IMR-90 (cell line): ENCODE measurements around the gene SCFD1. TPM values are rescaled to one million over a fixed set of nuclear protein-coding genes. Genes with fewer than 3 reads are reported as not detected.

Experiments
- ATAC-seq: fragments of 200-7000 bp; cut with Tn5 transposase; 2 replicates; pipeline ENCODE4 v1.9.1; 2020; ENCODE audit warnings: low read depth, mild to moderate bottlenecking, moderate library complexity
- BruUV-seq: library from RNA; stranded (reverse); fragments of 400-500 nt; replicated peaks from 2 replicates; lab custom pipeline; 2021; lab: Mats Ljungman, UMichigan
- CTCF ChIA-PET: fragments of 300-600 bp; formaldehyde crosslinking; extraction: SDS; loops from one replicate; lab custom pipeline; 2021; ENCODE audit warnings: antibody characterized with exemption; lab: Yijun Ruan, JAX
- POLR2A ChIA-PET: fragments of 300-600 bp; sonication (Branson Sonifier 250); formaldehyde crosslinking; loops from one replicate; lab custom pipeline; 2022; ENCODE audit warnings: antibody characterized with exemption; ENCODE audit not compliant: unreplicated experiment; lab: Charles Lee
- DNase-seq: peaks from one replicate; pipeline ENCODE4 v3.0.0; 2013
- H2AFZ ChIP-seq: replicated peaks from 2 replicates; pipeline ENCODE3; 2013; ENCODE audit warnings: low read length, mild to moderate bottlenecking; ENCODE audit not compliant: poor library complexity
- H2AK5ac ChIP-seq: 2 replicates; pipeline ENCODE4 v1.6.1; 2013; ENCODE audit warnings: low read depth, low read length, inconsistent platforms
- H2AK9ac ChIP-seq: replicated peaks from 2 replicates; pipeline ENCODE3; 2013; ENCODE audit warnings: mild to moderate bottlenecking, low read depth, low read length, moderate library complexity; ENCODE audit not compliant: poor library complexity
- H2BK120ac ChIP-seq: 2 replicates; pipeline ENCODE4 v1.6.1; 2013; ENCODE audit warnings: low read depth, low read length, inconsistent platforms
- H2BK15ac ChIP-seq: 3 replicates; pipeline ENCODE4 v1.6.1; 2013; ENCODE audit warnings: low read depth, low read length, inconsistent platforms
- H2BK20ac ChIP-seq: 2 replicates; pipeline ENCODE4 v1.6.1; 2013; ENCODE audit warnings: low read depth, mild to moderate bottlenecking, inconsistent platforms, low read length, moderate library complexity
- H2BK5ac ChIP-seq: 2 replicates; pipeline ENCODE4 v1.6.1; 2013; ENCODE audit warnings: mild to moderate bottlenecking, low read depth, low read length, inconsistent platforms; ENCODE audit not compliant: poor library complexity, severe bottlenecking
- H3K14ac ChIP-seq: replicated peaks from 2 replicates; pipeline ENCODE4 v1.6.1; 2013; ENCODE audit warnings: low read depth, low read length, inconsistent platforms
- H3K18ac ChIP-seq: 2 replicates; pipeline ENCODE4 v1.6.1; 2013; ENCODE audit warnings: low read depth, low read length, control low read depth
- H3K23ac ChIP-seq: 2 replicates; pipeline ENCODE4 v1.6.1; 2013; ENCODE audit warnings: low read depth, low read length, inconsistent platforms
- H3K27ac ChIP-seq: 2 replicates; pipeline ENCODE4 v1.5.1; 2013; ENCODE audit warnings: mild to moderate bottlenecking, control low read depth, low read length; ENCODE audit not compliant: insufficient read depth
- H3K27me3 ChIP-seq: 2 replicates; pipeline ENCODE4 v1.6.1; 2013; ENCODE audit warnings: low read length; ENCODE audit not compliant: control insufficient read depth, insufficient read depth
- H3K36me3 ChIP-seq: 2 replicates; pipeline ENCODE4 v1.6.1; 2013; ENCODE audit warnings: low read length, mixed read lengths; ENCODE audit not compliant: control insufficient read depth, insufficient read depth
- H3K4ac ChIP-seq: 2 replicates; pipeline ENCODE4 v1.6.1; 2013; ENCODE audit warnings: low read depth, low read length, inconsistent platforms
- H3K4me1 ChIP-seq: 2 replicates; pipeline ENCODE4 v1.6.1; 2013; ENCODE audit warnings: low read length, mixed read lengths; ENCODE audit not compliant: control insufficient read depth, insufficient read depth
- H3K4me2 ChIP-seq: 2 replicates; pipeline ENCODE4 v1.6.1; 2013; ENCODE audit warnings: low read depth, mild to moderate bottlenecking, control low read depth, low read length, moderate library complexity
- H3K4me3 ChIP-seq: 2 replicates; pipeline ENCODE4 v1.5.1; 2013; ENCODE audit warnings: low read depth, mild to moderate bottlenecking, control low read depth, low read length, moderate library complexity; ENCODE audit not compliant: insufficient read depth
- H3K56ac ChIP-seq: 2 replicates; pipeline ENCODE4 v1.6.1; 2013; ENCODE audit warnings: low read length, inconsistent platforms; ENCODE audit not compliant: insufficient read depth; ENCODE audit errors: extremely low read depth
- H3K79me1 ChIP-seq, 2 experiments: 2 replicates each; pipeline ENCODE4 v1.6.1; 2013; ENCODE audit warnings: low read length in 2 of 2, inconsistent platforms in 1 of 2, low read depth in 1 of 2
- H3K9ac ChIP-seq: 2 replicates; pipeline ENCODE4 v1.6.1; 2013; ENCODE audit warnings: low read depth, low read length, control low read depth
- H3K9me1 ChIP-seq: 2 replicates; pipeline ENCODE4 v1.6.1; 2013; ENCODE audit warnings: low read length, inconsistent platforms; ENCODE audit not compliant: insufficient read depth
- H3K9me3 ChIP-seq: 2 replicates; pipeline ENCODE4 v1.6.1; 2013; ENCODE audit warnings: low read length; ENCODE audit not compliant: control insufficient read depth, insufficient read depth
- H4K20me1 ChIP-seq: 2 replicates; pipeline ENCODE4 v1.6.1; 2013; ENCODE audit warnings: low read length, inconsistent platforms; ENCODE audit not compliant: insufficient read depth
- H4K5ac ChIP-seq: 2 replicates; pipeline ENCODE4 v1.6.1; 2013; ENCODE audit warnings: mild to moderate bottlenecking, low read depth, low read length, control low read depth
- H4K8ac ChIP-seq, 2 experiments: 2 replicates each; pipeline ENCODE4 v1.6.1; 2013; ENCODE audit warnings: low read depth in 2 of 2, low read length in 2 of 2, control low read depth in 1 of 2, inconsistent platforms in 1 of 2
- H4K91ac ChIP-seq: 2 replicates; pipeline ENCODE4 v1.6.1; 2013; ENCODE audit warnings: low read depth, low read length, inconsistent platforms; ENCODE audit not compliant: insufficient read depth
- BHLHE40 ChIP-seq: fragments of 150-350 bp; IDR thresholded peaks from 2 replicates; pipeline ENCODE4 v1.6.1; 2016; ENCODE audit warnings: mild to moderate bottlenecking, low read depth, low read length
- CHD1 ChIP-seq: IDR thresholded peaks from 2 replicates; pipeline ENCODE4 v1.6.1; 2012; ENCODE audit warnings: low read depth, low read length, improper control_type of control experiment
- POLR2A ChIP-seq: IDR thresholded peaks from 2 replicates; pipeline ENCODE4 v1.6.1; 2012; ENCODE audit warnings: mild to moderate bottlenecking, low read depth, low read length
- RAD21 ChIP-seq: IDR thresholded peaks from 2 replicates; pipeline ENCODE4 v1.6.1; 2012; ENCODE audit warnings: low read length, improper control_type of control experiment
- RCOR1 ChIP-seq: IDR thresholded peaks from 2 replicates; pipeline ENCODE4 v1.6.1; 2012; ENCODE audit warnings: mild to moderate bottlenecking, low read length, improper control_type of control experiment; ENCODE audit not compliant: insufficient replicate concordance
- USF2 ChIP-seq: fragments of 150-350 bp; IDR thresholded peaks from 2 replicates; pipeline ENCODE4 v1.6.1; 2017; ENCODE audit warnings: mild to moderate bottlenecking, antibody characterized with exemption, low read length, low read depth
- WGBS, 2 experiments: methylation state at CpG; one replicate each; pipeline versions ENCODE4 v1.1.5 to v1.1.7; 2013; ENCODE audit warnings: missing lambda C conversion rate in 2 of 2; ENCODE audit not compliant: insufficient read length in 1 of 2; ENCODE audit errors: extremely low coverage in 2 of 2; 5-methylcytosine and 5-hydroxymethylcytosine counted together
- dilution Hi-C: fragments of 300-500 bp; cut with HindIII; formaldehyde crosslinking; loops from one replicate; pipeline ENCODE4 v1.14.3; 2018; ENCODE audit warnings: low sequenced_read_pairs; ENCODE audit not compliant: unreplicated experiment
- in situ Hi-C: fragments of 300-500 bp; cut with MboI; formaldehyde crosslinking; loops from 3 replicates; pipeline ENCODE4 v1.14.3; 2019; ENCODE audit warnings: low sequenced_read_pairs, inconsistent platforms, mixed read lengths
- intact Hi-C: fragments of 100-400 bp; cut with micrococcal nuclease; formaldehyde crosslinking; loops from 2 replicates; pipeline ENCODE4 v1.10.0; 2022
- polyA plus RNA-seq, 3 experiments: library from polyadenylated mRNA; depleted of rRNA; stranded (reverse); fragments of >200 nt; gene quantifications; 2 replicates each; pipeline ENCODE4 v1.2.3, GENCODE V29; 2012; ENCODE audit warnings: low replicate concordance in 1 of 3
- total RNA-seq: library from RNA; depleted of rRNA; stranded (reverse); fragments of >200 nt; gene quantifications from 2 replicates; pipeline ENCODE4 v1.2.3, GENCODE V29; 2012

SCFD1 gene
- total and polyA plus RNA-seq, 2 of the 4 experiments (the other 2 are of a cell fraction): 51.4 to 74.0 TPM

GRCh38 chr14:30709201-30709600 lies 87.1 kb downstream of the SCFD1 start:
- Histone ChIP-seq H2BK5ac (no peak overlapping the region), H3K4me3 (no peak overlapping the region), H3K4me2 (no peak overlapping the region), H3K27me3 (no peaks in the 10 kb centered on the region), H3K4ac (no peak overlapping the region), H4K8ac (no peak overlapping the region), H4K91ac (no peak overlapping the region), H3K14ac (no peak overlapping the region), H2AK5ac (no peak overlapping the region), H3K9me1 (no peaks in the 10 kb centered on the region), H2BK20ac (no peak overlapping the region), H3K9me3 (no peaks in the 10 kb centered on the region), H3K79me1 (0 out of 4 replicates have a peak, but pooled peaks cover under 1 to 3% of the 10 kb centered on the region in 2 experiments), H2AFZ (no peak overlapping the region), H3K23ac (no peak overlapping the region), H3K56ac (no peak overlapping the region), H3K36me3 (peaks cover 16% of the 10 kb centered on the region), H2BK15ac (no peak overlapping the region), H3K4me1 (no peaks in the 10 kb centered on the region), H3K27ac (no peak overlapping the region), H4K5ac (no peak overlapping the region), H2BK120ac (no peak overlapping the region), H4K20me1 (no peaks in the 10 kb centered on the region), H3K9ac (no peak overlapping the region), H2AK9ac (no peak overlapping the region), H3K18ac (no peak overlapping the region)
- DNase-seq: no peak
- intact Hi-C loops: no loop called here
- ATAC-seq: no peak
- POLR2A ChIA-PET: interaction anchor here (0.6 kb wide), 1 partner anchor 9 kb away, joined by 4 read pairs; no protein-coding TSS in a partner anchor
- dilution Hi-C loops: no loop called here
- BruUV-seq: no TSS peak
- TF ChIP-seq CHD1 (no peak), RAD21 (no peak), RCOR1 (no peak), POLR2A (no peak), USF2 (no peak), BHLHE40 (no peak)
- in situ Hi-C loops: no loop called here
- no CpG with 5 or more reads among the region's 3 CpGs for WGBS, 2 experiments
- CTCF ChIA-PET: interaction anchor here (1.0 kb wide), 1 partner anchor 11 kb away, joined by 3 read pairs; no protein-coding TSS in a partner anchor
